H9 (cell line): ENCODE measurements around the gene BCAS3. TPM values are rescaled to one million over a fixed set of nuclear protein-coding genes. Genes with fewer than 3 reads are reported as not detected.

Source experiments
- DNase-seq: peaks from one replicate; pipeline ENCODE4 v3.0.0-alpha.2; 2017
- H2AFZ ChIP-seq: one replicate; pipeline ENCODE4 v1.6.1; 2013; ENCODE audit warnings: mild to moderate bottlenecking, low read length, control low read depth, moderate library complexity
- H2AK5ac ChIP-seq: 2 replicates; pipeline ENCODE4 v1.6.1; 2013; ENCODE audit warnings: low read length, control low read depth, mixed read lengths; ENCODE audit not compliant: insufficient read length
- H2BK120ac ChIP-seq: one replicate; pipeline ENCODE4 v1.6.1; 2013; ENCODE audit warnings: low read depth, mild to moderate bottlenecking, low read length, control low read depth, inconsistent platforms; ENCODE audit not compliant: poor library complexity, severe bottlenecking
- H2BK12ac ChIP-seq: 2 replicates; pipeline ENCODE4 v1.6.1; 2013; ENCODE audit warnings: low read length, control low read depth, mixed read lengths, low read depth; ENCODE audit not compliant: insufficient read length
- H2BK15ac ChIP-seq: 2 replicates; pipeline ENCODE4 v1.6.1; 2013; ENCODE audit warnings: low read depth, low read length, control low read depth
- H2BK20ac ChIP-seq: one replicate; pipeline ENCODE4 v1.6.1; 2013; ENCODE audit warnings: low read depth, mild to moderate bottlenecking, low read length, control low read depth, inconsistent platforms; ENCODE audit not compliant: poor library complexity, severe bottlenecking
- H2BK5ac ChIP-seq: 2 replicates; pipeline ENCODE4 v1.6.1; 2013; ENCODE audit warnings: low read length, control low read depth, mixed read lengths; ENCODE audit not compliant: insufficient read length
- H3K14ac ChIP-seq: 2 replicates; pipeline ENCODE4 v1.6.1; 2013; ENCODE audit warnings: low read length, control low read depth; ENCODE audit not compliant: insufficient read depth
- H3K18ac ChIP-seq: 2 replicates; pipeline ENCODE4 v1.6.1; 2013; ENCODE audit warnings: low read depth, mild to moderate bottlenecking, mixed read lengths, low read length, control low read depth; ENCODE audit not compliant: insufficient read length
- H3K23ac ChIP-seq: 2 replicates; pipeline ENCODE4 v1.6.1; 2013; ENCODE audit warnings: low read length, control low read depth, mixed read lengths, low read depth; ENCODE audit not compliant: insufficient read length
- H3K23me2 ChIP-seq: 2 replicates; pipeline ENCODE4 v1.6.1; 2013; ENCODE audit warnings: low read depth, mild to moderate bottlenecking, mixed read lengths, low read length, control low read depth; ENCODE audit not compliant: insufficient read length, poor library complexity, severe bottlenecking
- H3K27ac ChIP-seq: 2 replicates; pipeline ENCODE4 v1.5.1; 2013; ENCODE audit warnings: low read length, control low read depth, mixed read lengths, low read depth; ENCODE audit not compliant: insufficient read length
- H3K27me3 ChIP-seq: 2 replicates; pipeline ENCODE4 v1.6.1; 2013; ENCODE audit warnings: low read length, control low read depth, inconsistent platforms; ENCODE audit not compliant: insufficient read depth
- H3K4ac ChIP-seq: 2 replicates; pipeline ENCODE4 v1.6.1; 2013; ENCODE audit warnings: low read depth, mild to moderate bottlenecking, control low read depth, inconsistent platforms, low read length, moderate library complexity
- H3K4me1 ChIP-seq: 2 replicates; pipeline ENCODE4 v1.6.1; 2013; ENCODE audit warnings: low read length, control low read depth, inconsistent platforms; ENCODE audit not compliant: insufficient read depth
- H3K4me2 ChIP-seq: 2 replicates; pipeline ENCODE4 v1.6.1; 2013; ENCODE audit warnings: low read length, control low read depth, mixed read lengths; ENCODE audit not compliant: insufficient read length, insufficient read depth
- H3K56ac ChIP-seq: 2 replicates; pipeline ENCODE4 v1.6.1; 2013; ENCODE audit warnings: low read depth, mild to moderate bottlenecking, mixed read lengths, low read length, control low read depth; ENCODE audit not compliant: insufficient read length
- H3K79me1 ChIP-seq: 2 replicates; pipeline ENCODE4 v1.6.1; 2013; ENCODE audit warnings: low read depth, mild to moderate bottlenecking, moderate library complexity, low read length, control low read depth, inconsistent platforms; ENCODE audit not compliant: insufficient read depth, poor library complexity, severe bottlenecking
- H3K79me2 ChIP-seq: 2 replicates; pipeline ENCODE4 v1.6.1; 2013; ENCODE audit warnings: low read length, control low read depth, inconsistent platforms; ENCODE audit not compliant: insufficient read depth
- H3K9ac ChIP-seq: 2 replicates; pipeline ENCODE4 v1.6.1; 2013; ENCODE audit warnings: low read length, control low read depth, mixed read lengths; ENCODE audit not compliant: insufficient read length; ENCODE audit errors: extremely low read depth
- H3K9me3 ChIP-seq: one replicate; pipeline ENCODE4 v1.6.1; 2013; ENCODE audit warnings: low read depth, low read length, inconsistent platforms; ENCODE audit not compliant: control insufficient read depth
- H3T11ph ChIP-seq: one replicate; pipeline ENCODE4 v1.6.1; 2013; ENCODE audit warnings: mild to moderate bottlenecking, low read length, control low read depth, inconsistent platforms
- H4K20me1 ChIP-seq: one replicate; pipeline ENCODE4 v1.6.1; 2013; ENCODE audit not compliant: control insufficient read depth, insufficient read length, insufficient read depth
- H4K5ac ChIP-seq: 2 replicates; pipeline ENCODE4 v1.6.1; 2013; ENCODE audit warnings: low read depth, mild to moderate bottlenecking, mixed read lengths, low read length, control low read depth; ENCODE audit not compliant: insufficient read length
- H4K8ac ChIP-seq: replicated peaks from 2 replicates; pipeline ENCODE4 v1.6.1; 2013; ENCODE audit warnings: low read length, control low read depth, mixed read lengths, low read depth; ENCODE audit not compliant: insufficient read length
- H4K91ac ChIP-seq: 2 replicates; pipeline ENCODE4 v1.6.1; 2013; ENCODE audit warnings: low read depth, mild to moderate bottlenecking, moderate library complexity, mixed read lengths, low read length, control low read depth; ENCODE audit not compliant: insufficient read length
- H3K27ac Mint-ChIP-seq, 3 experiments: 2 replicates in 2 of 3; 3 replicates in 1 of 3; pipeline ENCODE4 v1.8.0; 2020 to 2021; ENCODE audit warnings: mixed read lengths in 3 of 3, mild to moderate bottlenecking in 1 of 3, moderate library complexity in 1 of 3
- H3K27me3 Mint-ChIP-seq: 2 replicates; pipeline ENCODE4 v1.8.0; 2021; ENCODE audit warnings: low read depth, mild to moderate bottlenecking, moderate library complexity, mixed read lengths
- H3K36me3 Mint-ChIP-seq, 3 experiments: 2 replicates in 2 of 3; 3 replicates in 1 of 3; pipeline ENCODE4 v1.8.0; 2020 to 2021; ENCODE audit warnings: low read depth in 3 of 3, mixed read lengths in 3 of 3; ENCODE audit not compliant: insufficient read depth in 1 of 3
- H3K4me1 Mint-ChIP-seq, 2 experiments: 2 replicates each; pipeline ENCODE4 v1.8.0; 2020; ENCODE audit warnings: mixed read lengths in 2 of 2
- H3K4me3 Mint-ChIP-seq, 2 experiments: 2 replicates in 1 of 2; 3 replicates in 1 of 2; pipeline ENCODE4 v1.8.0; 2020 to 2021; ENCODE audit warnings: mild to moderate bottlenecking in 2 of 2, mixed read lengths in 2 of 2, moderate library complexity in 1 of 2
- H3K9me3 Mint-ChIP-seq, 2 experiments: 2 replicates in 1 of 2; 3 replicates in 1 of 2; pipeline ENCODE4 v1.8.0; 2020; ENCODE audit warnings: mild to moderate bottlenecking in 2 of 2, mixed read lengths in 2 of 2, moderate library complexity in 1 of 2
- CTCF ChIP-seq: fragments of 200-600 bp; sonication (generic); conservative IDR thresholded peaks from 3 replicates; pipeline ENCODE4 v1.8.0; 2021; ENCODE audit warnings: antibody characterized with exemption, mild to moderate bottlenecking
- WGBS: extraction: QIAGEN DNeasy Blood & Tissue Kit; methylation state at CpG from one replicate; pipeline ENCODE4 v1.1.7; 2013; ENCODE audit warnings: missing lambda C conversion rate, low lambda C conversion rate, mixed read lengths; ENCODE audit not compliant: insufficient read length; ENCODE audit errors: extremely low coverage; 5-methylcytosine and 5-hydroxymethylcytosine counted together
- total RNA-seq: library from RNA; stranded (reverse); gene quantifications from 2 replicates; pipeline ENCODE4 v1.2.1, GENCODE V29; 2021

Gene BCAS3
- total RNA-seq, 1 experiment from 2014 or later = 22.4 TPM

GRCh38 chr17:61267847-61268246 is 590.2 kb downstream of the BCAS3 start:
- TF ChIP-seq CTCF = no peak
- no peak overlapping the region for H2AK5ac ChIP-seq
- H4K8ac ChIP-seq = no peak overlapping the region
- H3K27me3 Mint-ChIP-seq = no peaks in the 10 kb centered on the region
- H3K14ac ChIP-seq = no peak overlapping the region
- DNase-seq = no peak
- no peak overlapping the region for H3T11ph ChIP-seq
- no peaks in the 10 kb centered on the region; a peak in 1 of 5 replicates for H3K9me3 Mint-ChIP-seq
- H3K9me3 ChIP-seq = no peaks in the 10 kb centered on the region
- H3K27me3 ChIP-seq = no peaks in the 10 kb centered on the region
- no peaks in the 10 kb centered on the region for H3K79me1 ChIP-seq
- H3K18ac ChIP-seq = no peak overlapping the region
- no peaks in the 10 kb centered on the region for H4K20me1 ChIP-seq
- no peaks in the 10 kb centered on the region for H3K23me2 ChIP-seq
- no peak overlapping the region for H3K27ac ChIP-seq
- H3K4ac ChIP-seq = no peak overlapping the region
- no peak overlapping the region for H2AFZ ChIP-seq
- H3K56ac ChIP-seq = no peak overlapping the region
- no peak overlapping the region for H3K4me2 ChIP-seq
- H2BK20ac ChIP-seq = no peak overlapping the region
- WGBS = no CpG with 5 or more reads among the region's 5 CpGs
- H2BK15ac ChIP-seq = no peak overlapping the region
- H3K36me3 Mint-ChIP-seq = no peaks in the 10 kb centered on the region
- no peak overlapping the region for H2BK5ac ChIP-seq
- no peaks in the 10 kb centered on the region for H3K79me2 ChIP-seq
- H3K23ac ChIP-seq = no peak overlapping the region
- H4K5ac ChIP-seq = no peak overlapping the region
- no peak overlapping the region for H3K9ac ChIP-seq
- H3K4me3 Mint-ChIP-seq = no peak overlapping the region
- H3K27ac Mint-ChIP-seq = no peak overlapping the region
- no peak overlapping the region for H2BK120ac ChIP-seq
- H2BK12ac ChIP-seq = no peak overlapping the region
- no peak overlapping the region for H4K91ac ChIP-seq
- H3K4me1 Mint-ChIP-seq = no peaks in the 10 kb centered on the region
- no peaks in the 10 kb centered on the region for H3K4me1 ChIP-seq
